SH-SY5Y (cell line): Measurements from ENCODE around the gene RTN4R.

Experiments
- GATA2 ChIP-seq: IDR thresholded peaks from 2 replicates; pipeline ENCODE4 v1.6.1; 2011; ENCODE audit warnings: mild to moderate bottlenecking, low read depth, low read length
- GATA3 ChIP-seq: IDR thresholded peaks from 2 replicates; pipeline ENCODE4 v1.6.1; 2011; ENCODE audit warnings: low read depth, mild to moderate bottlenecking, low read length, moderate library complexity

- TF ChIP-seq GATA2 (no peak), GATA3 (no peak)
These were observed 22.6 kb upstream of the RTN4R start for GRCh38 chr22:20290578-20291248.
